GM19023 (cell line): Measurements from ENCODE around the gene FCGR1A.
"Not testable (repeated sequence)": the region's sequence is repeated elsewhere in the genome, so short reads cannot be mapped to it uniquely, and the experiment has no call there.

Experiments used
- ATAC-seq: cut with Tn5 transposase; IDR thresholded peaks from one replicate; pipeline ENCODE4 v1.9.1; 2021; ENCODE audit warnings: mild to moderate bottlenecking, moderate library complexity; ENCODE audit not compliant: unreplicated experiment

FCGR1A gene

DNA sequence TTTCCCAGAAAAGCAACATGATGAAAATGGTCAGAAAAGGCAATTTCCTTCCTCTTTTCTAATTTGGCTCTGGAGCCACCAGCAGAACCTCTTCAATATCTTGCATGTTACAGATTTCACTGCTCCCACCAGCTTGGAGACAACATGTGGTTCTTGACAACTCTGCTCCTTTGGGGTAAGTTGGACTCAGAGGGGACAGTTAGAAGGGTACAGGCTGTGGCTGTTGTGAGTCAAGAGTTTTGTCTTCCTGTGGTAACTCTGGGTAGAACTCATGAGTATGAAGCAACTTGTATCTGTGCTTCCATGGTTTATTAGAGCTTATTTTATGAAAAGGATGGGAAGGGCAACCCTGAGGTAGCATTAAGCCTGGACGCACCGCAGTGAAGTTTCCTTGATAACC, at the start of gene FCGR1A:
Gene FCGR1A, plus strand, starts transcription at position 95 of the 400 bp plus-strand sequence. Its CDS starts 50 bp downstream, at position 145.
- ATAC-seq: not testable (repeated sequence)

GRCh38 chr1:149732781-149733180, 49.7 kb upstream of the FCGR1A start:
- not testable (repeated sequence) for ATAC-seq

GRCh38 chr1:149734692-149735091, 47.8 kb upstream of the FCGR1A start:
- ATAC-seq: not testable (repeated sequence)

DNA sequence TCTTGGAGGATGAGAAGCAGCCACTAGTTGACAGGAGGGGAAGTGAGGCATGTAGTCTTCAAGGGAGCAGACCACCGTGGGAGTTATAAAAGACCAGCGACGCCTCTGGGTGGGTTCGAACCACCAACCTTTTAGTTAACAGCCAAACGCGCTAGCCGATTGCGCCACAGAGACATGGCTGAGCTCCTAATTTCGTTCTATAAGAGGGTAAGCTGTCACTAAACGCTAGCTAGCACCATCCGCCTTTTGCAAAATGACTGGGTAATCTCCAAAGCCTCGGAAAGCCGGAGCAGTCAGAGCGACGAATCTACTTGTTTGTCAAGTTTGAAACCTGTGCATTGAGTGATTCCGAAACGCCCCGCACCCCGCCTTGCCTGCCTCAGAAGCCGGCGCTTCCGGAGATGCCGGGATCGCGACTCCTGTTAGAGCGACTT, 42.3 kb upstream of the FCGR1A start:
- not testable (repeated sequence) for ATAC-seq

GRCh38 chr1:149740590-149741230, 41.8 kb upstream of the FCGR1A start:
- not testable (repeated sequence) for ATAC-seq

GRCh38 chr1:149741914-149742313, 40.6 kb upstream of the FCGR1A start:
- not testable (repeated sequence) for ATAC-seq

GRCh38 chr1:149746463-149747356, 35.8 kb upstream of the FCGR1A start:
- not testable (repeated sequence) for ATAC-seq

GRCh38 chr1:149747359-149748143, 34.9 kb upstream of the FCGR1A start:
- ATAC-seq: not testable (repeated sequence)

- ATAC-seq: not testable (repeated sequence)
These were observed 34.4 kb upstream of the FCGR1A start for GRCh38 chr1:149748144-149748500.

DNA sequence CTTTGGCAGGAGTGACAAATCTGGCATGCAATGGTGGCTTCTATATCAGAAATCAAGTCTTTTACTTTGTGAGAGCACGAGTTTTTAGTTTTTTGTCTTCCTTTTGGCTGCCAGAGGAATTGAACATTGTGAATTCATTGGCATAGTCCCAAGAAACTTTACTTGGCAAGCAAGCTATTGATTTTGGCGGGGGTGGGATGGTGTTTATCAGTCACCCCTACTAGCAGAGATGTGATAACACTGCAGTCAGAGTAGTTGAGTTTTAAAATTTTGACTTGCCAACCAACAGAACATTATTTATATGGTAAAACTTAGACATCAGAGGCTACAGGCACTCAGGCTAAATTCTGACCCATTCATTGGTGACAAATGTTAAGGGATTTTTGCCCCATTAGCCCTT, 31.9 kb upstream of the FCGR1A start:
- ATAC-seq: not testable (repeated sequence)

DNA sequence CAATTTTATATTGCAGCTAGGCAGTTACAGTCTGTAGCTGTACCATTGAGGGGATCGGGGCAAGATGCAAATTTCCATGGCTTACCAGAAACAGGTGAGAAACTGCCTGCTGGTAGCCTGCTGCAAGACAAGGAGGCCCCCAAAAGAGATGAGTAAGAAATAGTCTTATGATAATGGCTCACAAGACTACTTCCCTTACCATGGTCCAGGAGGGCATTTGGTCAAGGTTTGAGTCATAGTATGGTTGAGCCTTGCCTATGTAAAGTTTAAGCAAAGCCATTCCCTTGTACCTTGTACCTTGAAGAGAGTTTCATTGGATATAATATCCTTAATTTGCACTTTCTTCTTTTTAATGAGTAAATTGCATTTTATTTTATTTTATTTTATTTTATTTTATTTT, 30.3 kb upstream of the FCGR1A start:
- ATAC-seq: not testable (repeated sequence)

- not testable (repeated sequence) for ATAC-seq
These were observed 29.0 kb upstream of the FCGR1A start for GRCh38 chr1:149753466-149753865.

- ATAC-seq: not testable (repeated sequence)
These were observed 27.2 kb upstream of the FCGR1A start for GRCh38 chr1:149755294-149755693.

DNA sequence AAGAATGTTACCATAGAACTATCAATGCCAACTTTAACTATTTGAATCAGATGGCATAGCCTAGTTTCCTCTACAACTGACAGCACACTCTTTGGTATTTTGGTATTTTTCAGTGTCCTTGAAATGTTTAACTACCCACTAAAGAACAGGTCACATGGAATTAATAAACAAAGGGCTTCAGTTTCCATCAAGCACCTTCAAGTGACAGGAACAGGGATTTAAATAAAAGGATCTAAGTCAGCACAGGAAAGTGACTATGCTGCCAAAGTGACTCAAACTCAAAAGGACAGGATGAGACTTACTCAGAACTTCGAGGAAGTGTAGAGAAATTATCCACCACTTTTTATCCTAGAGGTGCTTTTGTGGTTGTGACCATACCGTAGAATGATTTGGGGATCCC, 20.2 kb upstream of the FCGR1A start:
- ATAC-seq: not testable (repeated sequence)

DNA sequence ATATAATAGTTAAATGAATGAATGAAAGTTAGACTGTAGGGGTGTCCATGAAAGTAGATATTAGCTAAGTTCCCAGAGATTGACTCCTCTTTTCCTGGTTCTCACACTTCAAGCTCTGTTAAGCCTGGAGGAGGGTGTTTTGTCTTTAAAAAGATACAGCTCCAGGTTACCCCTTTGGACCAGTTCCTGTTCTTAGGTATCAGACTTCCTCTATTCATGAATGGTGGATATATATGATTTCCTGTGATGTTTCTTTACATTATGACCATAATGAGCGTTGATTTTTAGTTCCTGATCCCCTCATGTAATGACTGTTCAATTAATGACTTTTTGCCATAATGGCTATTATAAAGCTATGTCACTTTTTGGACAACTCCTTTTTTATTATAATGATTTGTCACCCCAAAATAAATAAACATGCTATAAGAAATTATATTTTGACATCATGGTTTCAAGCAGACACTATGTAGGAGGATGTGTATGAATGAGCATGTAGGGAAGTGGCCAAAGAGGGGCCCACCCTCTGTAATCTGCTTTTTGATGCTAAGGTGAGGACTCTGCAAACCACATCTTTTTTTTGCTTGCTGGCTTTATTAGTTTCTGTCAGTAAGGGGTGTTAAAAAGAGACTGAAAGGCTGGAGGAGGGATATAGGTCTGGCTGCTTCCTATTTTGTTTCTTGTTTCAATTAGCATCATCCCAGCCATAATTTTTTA, 18.2 kb upstream of the FCGR1A start:
- not testable (repeated sequence) for ATAC-seq

- not testable (repeated sequence) for ATAC-seq
These were observed 16.3 kb upstream of the FCGR1A start for GRCh38 chr1:149766241-149766640.

- not testable (repeated sequence) for ATAC-seq
These were observed 13.3 kb upstream of the FCGR1A start for GRCh38 chr1:149769216-149769615.

GRCh38 chr1:149770661-149771060, 11.8 kb upstream of the FCGR1A start:
- ATAC-seq: not testable (repeated sequence)

DNA sequence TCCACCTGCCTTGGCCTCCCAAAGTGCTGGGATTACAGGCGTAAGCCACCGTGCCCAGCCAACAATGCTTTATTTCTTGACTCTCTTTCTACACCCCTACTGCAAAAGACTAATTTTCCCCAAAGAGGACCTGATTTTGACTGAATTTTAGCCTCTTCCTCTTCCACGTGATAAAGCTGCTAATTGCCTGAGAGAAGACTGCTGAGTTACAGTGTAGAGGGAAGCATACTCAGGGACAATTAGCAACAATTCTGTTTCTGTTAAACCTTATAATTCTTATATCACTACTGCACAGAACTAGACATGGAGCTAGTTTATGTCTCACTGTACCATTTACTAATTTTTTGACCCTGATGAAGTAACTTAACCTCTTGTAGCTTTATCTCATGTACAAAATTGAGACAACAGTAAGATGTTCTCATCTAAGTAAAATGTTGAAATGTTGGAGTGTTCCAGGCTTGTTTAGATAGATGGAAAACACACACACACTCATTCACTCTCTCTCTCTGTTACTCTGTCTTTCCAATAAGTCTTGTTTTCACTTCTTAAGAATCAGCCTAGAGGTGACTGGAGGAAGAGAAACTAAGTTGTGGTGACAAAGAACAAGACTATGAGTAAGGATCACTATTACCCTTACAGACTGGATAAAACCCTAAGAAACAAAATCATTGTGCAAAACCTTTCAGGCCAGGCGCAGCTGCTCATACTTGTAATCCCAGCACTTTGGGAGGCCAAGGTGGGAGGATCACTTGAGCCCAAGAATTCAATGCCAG, 10.7 kb upstream of the FCGR1A start:
- ATAC-seq: peak; percentile 63
